Adrenal gland (tissue), 12 donors: Measurements from ENCODE around the gene WDR45B. TPM values are rescaled to one million over a fixed set of nuclear protein-coding genes. Genes with fewer than 3 reads are reported as not detected.

ENCODE experiments used
- DNase-seq, 7 donors: peaks; one replicate each; pipeline ENCODE4 v3.0.0-alpha.2; 2019 to 2020
- H3K27ac ChIP-seq, 5 donors: fragments of 200-600 bp; sonication (generic) in 4 of 5; 1 replicate in 3 of 5; 2 replicates in 2 of 5; pipeline versions ENCODE4 v1.5.1 to v1.8.0; 2016 to 2020; ENCODE audit warnings: mild to moderate bottlenecking in 1 of 5
- H3K27me3 ChIP-seq: fragments of 200-600 bp; 2 replicates; pipeline ENCODE4 v1.8.0; 2021
- H3K36me3 ChIP-seq, 2 donors: fragments of 200-600 bp; replicated peaks in 1 of 2; 1 replicate in 1 of 2; 2 replicates in 1 of 2; pipeline versions ENCODE4 v1.5.1 to v1.8.0; 2018 to 2022
- H3K4me1 ChIP-seq, 2 donors: fragments of 200-600 bp; replicated peaks in 1 of 2; 1 replicate in 1 of 2; 2 replicates in 1 of 2; pipeline versions ENCODE4 v1.5.1 to v1.8.0; 2018 to 2021
- H3K4me3 ChIP-seq, 4 donors: fragments of 200-600 bp; sonication (generic) in 3 of 4; one replicate each; pipeline ENCODE4 v1.5.1; 2016 to 2018
- H3K9me3 ChIP-seq, 3 donors: fragments of 200-600 bp; sonication (generic) in 1 of 3; replicated peaks in 1 of 3; 1 replicate in 2 of 3; 2 replicates in 1 of 3; pipeline versions ENCODE4 v1.5.1 to v1.8.0; 2016 to 2021
- POLR2A ChIP-seq, 2 donors: fragments of 450-650 bp; IDR thresholded peaks; one replicate each; pipeline ENCODE4 v1.6.1; 2017; ENCODE audit warnings: antibody characterized with exemption in 2 of 2, mild to moderate bottlenecking in 2 of 2, moderate library complexity in 1 of 2
- WGBS, 4 donors: extraction: QIAGEN DNeasy Blood & Tissue Kit in 2 of 4; methylation state at CpG; one replicate each; pipeline versions ENCODE4 v1.1.5 to v1.1.7; 2013 to 2017; 5-methylcytosine and 5-hydroxymethylcytosine counted together
- intact Hi-C, 2 donors: fragments of 100-400 bp; cut with DNase I; formaldehyde crosslinking; loops; one replicate each; pipeline versions ENCODE4 v1.14.1 to v1.15.0; 2022 to 2023
- polyA plus RNA-seq, 3 donors: library from polyadenylated mRNA; stranded (reverse); fragments of 200-250 nt in 2 of 3; fragments of 350-450 nt in 1 of 3; fragmentation: Illumina TruSeq in 1 of 3; extraction: RNeasy Lipid Tissue Mini Kit (QIAGEN cat#74804) in 1 of 3; gene quantifications; one replicate each; pipeline ENCODE4 v1.2.3, GENCODE V29; 2013 to 2014
- total RNA-seq, 9 donors: library from RNA; depleted of rRNA in 4 of 9; stranded (reverse); fragments of >200 nt in 4 of 9; fragments of 120-200 nt in 1 of 9; fragmentation: NEBNext Ultra II Directional in 1 of 9; extraction: Animal tissue kit (Norgen Biotek cat#: 25700) in 1 of 9; gene quantifications; one replicate each; pipeline versions ENCODE4 v1.1.0 to v1.2.4, GENCODE V29; 2013 to 2023
- TF ChIP-seq, protein P1 (sequence below), 6 experiments: fragments of 450-650 bp in 4 of 6; fragments of 200-600 bp in 2 of 6; sonication (generic) in 1 of 6; IDR thresholded peaks; 1 replicate in 5 of 6; 2 replicates in 1 of 6; pipeline versions ENCODE4 v1.5.1 to v1.8.0; 2016 to 2021; ENCODE audit warnings: antibody characterized with exemption in 6 of 6, mild to moderate bottlenecking in 2 of 6, moderate library complexity in 1 of 6
- donor health status: healthy with polysubstance abuse.
- donor health status: Bipolar disorder and iron deficiency.
- donor health status: DM: yes; HTN: yes; CAD: no.
- donor health status: DM: no; HTN: no; CAD: no.
- donor health status: DM: no; HTN: no; CAD: no.
- donor health status: DM: yes; HTN: yes; CAD: no.

The WDR45B gene
- total and polyA plus RNA-seq, 12 donors, result 48.6 to 104 (median 73.3) TPM

DNA sequence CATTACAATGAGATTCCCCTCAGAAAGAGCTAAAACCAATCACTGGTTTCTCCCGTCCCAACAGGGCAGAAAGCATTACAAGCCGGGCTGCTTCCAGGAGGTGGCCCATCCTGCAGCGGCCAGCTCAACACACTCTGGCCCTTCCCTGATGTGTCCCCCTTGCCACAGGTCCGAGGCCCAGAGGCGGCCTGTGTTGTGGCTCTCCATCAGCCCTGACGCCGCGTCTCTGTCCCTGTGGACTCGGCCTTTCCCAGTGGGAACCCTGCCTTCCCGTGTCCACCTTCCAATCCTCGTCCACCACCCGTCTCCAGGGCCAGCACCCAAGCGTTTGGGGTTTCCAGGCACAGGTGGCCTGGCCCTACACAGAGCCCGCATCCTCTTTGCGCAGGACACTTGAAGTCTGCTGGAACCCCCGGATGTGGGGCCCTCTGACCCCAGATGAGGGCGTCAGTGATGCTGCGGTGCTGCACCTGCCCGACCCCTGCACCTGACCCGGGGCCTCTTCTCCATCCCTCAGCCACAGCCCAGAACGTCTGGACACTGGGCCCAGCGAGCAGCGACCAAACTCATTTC, 29.2 kb upstream of the WDR45B start:
- Histone ChIP-seq H3K9me3 (no peaks in the 10 kb centered on the region), H3K4me1 (no peaks in the 10 kb centered on the region), H3K27ac (no peak overlapping the region), H3K27me3 (no peaks in the 10 kb centered on the region), H3K36me3 (no peaks in the 10 kb centered on the region), H3K4me3 (no peak overlapping the region)
- intact Hi-C loops, result no loop called here
- WGBS, 4 donors, result 84 to 91% (median 90%) methylated on average over 13 to 23 of the region's 23 CpGs
- DNase-seq, result no peak
- TF ChIP-seq POLR2A (IDR thresholded peaks at IDR 0.05), result no peak
- TF ChIP-seq, protein P1, sequence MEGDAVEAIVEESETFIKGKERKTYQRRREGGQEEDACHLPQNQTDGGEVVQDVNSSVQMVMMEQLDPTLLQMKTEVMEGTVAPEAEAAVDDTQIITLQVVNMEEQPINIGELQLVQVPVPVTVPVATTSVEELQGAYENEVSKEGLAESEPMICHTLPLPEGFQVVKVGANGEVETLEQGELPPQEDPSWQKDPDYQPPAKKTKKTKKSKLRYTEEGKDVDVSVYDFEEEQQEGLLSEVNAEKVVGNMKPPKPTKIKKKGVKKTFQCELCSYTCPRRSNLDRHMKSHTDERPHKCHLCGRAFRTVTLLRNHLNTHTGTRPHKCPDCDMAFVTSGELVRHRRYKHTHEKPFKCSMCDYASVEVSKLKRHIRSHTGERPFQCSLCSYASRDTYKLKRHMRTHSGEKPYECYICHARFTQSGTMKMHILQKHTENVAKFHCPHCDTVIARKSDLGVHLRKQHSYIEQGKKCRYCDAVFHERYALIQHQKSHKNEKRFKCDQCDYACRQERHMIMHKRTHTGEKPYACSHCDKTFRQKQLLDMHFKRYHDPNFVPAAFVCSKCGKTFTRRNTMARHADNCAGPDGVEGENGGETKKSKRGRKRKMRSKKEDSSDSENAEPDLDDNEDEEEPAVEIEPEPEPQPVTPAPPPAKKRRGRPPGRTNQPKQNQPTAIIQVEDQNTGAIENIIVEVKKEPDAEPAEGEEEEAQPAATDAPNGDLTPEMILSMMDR (IDR thresholded peaks at IDR 0.05), result no peak

DNA sequence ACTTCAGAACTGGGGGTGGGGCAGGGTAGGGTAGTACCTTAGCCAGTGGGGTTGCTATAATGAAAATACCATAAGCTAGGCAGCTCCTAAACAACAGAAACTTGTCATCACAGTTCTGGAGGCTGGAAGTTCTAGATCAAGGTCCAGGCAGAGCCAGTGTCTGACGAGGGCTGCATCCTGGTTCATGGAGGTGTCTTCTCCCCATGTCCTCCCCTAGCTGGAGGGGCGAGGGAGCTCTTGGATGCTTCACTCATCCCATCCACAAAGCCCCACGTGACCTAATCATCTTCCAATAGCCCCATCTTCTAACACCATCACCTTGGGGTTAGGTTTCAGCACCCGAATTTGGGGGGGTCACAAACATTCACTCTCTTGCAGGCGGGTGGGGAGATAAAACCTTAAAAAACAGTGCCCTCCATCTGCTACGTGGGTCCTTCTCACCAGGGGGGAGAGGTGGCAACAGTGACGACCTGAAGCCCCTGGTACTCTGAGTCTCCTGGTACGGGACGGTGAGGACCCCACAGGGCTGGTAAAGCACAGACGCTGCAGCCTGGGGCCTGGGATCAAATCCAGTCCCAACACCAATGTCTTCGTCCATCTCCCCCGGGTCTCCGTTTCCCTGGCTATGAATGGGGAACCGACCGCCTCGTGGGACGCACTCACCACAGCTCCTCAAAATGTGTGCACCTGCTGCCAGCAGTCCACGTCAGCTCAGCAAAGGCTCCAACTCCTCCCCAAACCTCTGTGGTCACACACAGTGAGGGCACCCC, 27.4 kb upstream of the WDR45B start:
- no peaks in the 10 kb centered on the region for H3K27me3 ChIP-seq
- no peak for TF ChIP-seq POLR2A (IDR thresholded peaks at IDR 0.05)
- TF ChIP-seq, protein P1 (IDR thresholded peaks at IDR 0.05), result no peak
- DNase-seq, result no peak
- no peak overlapping the region for H3K4me3 ChIP-seq
- H3K36me3 ChIP-seq, result no peaks in the 10 kb centered on the region
- WGBS, 4 donors, result 86 to 91% (median 89%) methylated on average over 18 of the region's 18 CpGs
- no peaks in the 10 kb centered on the region for H3K9me3 ChIP-seq
- no peak overlapping the region for H3K27ac ChIP-seq
- intact Hi-C loops, result no loop called here
- H3K4me1 ChIP-seq, result no peaks in the 10 kb centered on the region

DNA sequence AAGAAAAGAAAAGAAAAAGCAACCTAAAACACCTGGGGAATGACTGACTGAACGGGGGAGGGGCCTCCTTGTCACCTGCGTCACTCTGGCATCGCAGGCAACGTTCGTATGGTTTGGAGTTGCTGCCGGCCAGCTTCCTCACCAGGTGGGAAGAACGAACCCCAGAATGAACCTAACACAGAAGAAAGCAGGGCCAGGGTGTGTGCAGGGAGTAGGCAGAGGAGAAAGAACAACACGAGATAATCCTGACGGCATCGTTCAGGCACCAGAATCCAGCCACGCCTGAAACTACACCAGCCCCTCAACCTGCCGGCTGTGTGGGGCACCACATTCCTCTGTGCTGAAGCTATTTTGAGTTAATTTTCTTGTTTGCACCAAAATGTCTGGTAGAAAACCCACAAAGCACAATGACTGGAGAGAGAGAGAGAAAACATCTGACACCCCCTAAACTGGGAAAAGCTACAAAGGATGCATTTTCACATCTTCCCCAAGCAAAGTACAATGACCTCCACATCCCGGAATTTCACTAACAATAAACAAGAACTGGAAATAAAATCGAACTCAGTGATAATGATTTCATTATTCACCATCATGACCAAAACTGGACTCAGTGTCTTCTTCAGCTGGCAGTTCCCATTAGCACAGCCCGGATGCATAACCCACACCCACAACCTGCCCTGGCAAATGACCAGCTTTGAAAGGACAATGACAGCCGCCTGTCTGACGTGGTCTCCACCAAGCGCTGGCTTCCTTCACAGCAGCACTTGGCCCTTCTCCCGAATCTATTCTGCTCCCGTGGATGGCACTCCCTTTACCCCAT, 26.6 kb upstream of the WDR45B start:
- H3K4me1 ChIP-seq, result no peaks in the 10 kb centered on the region
- intact Hi-C loops, result no loop called here
- TF ChIP-seq, protein P1 (IDR thresholded peaks at IDR 0.05), result no peak
- TF ChIP-seq POLR2A (IDR thresholded peaks at IDR 0.05), result no peak

More for the DNA sequence above, 26.6 kb upstream of the WDR45B start:
- no peak for DNase-seq
- H3K4me3 ChIP-seq, result no peak overlapping the region
- no peaks in the 10 kb centered on the region for H3K27me3 ChIP-seq
- no peaks in the 10 kb centered on the region for H3K36me3 ChIP-seq
- 80 to 89% (median 86%) methylated on average over 20 of the region's 20 CpGs for WGBS, 4 donors
- no peak overlapping the region for H3K27ac ChIP-seq
- no peaks in the 10 kb centered on the region for H3K9me3 ChIP-seq
